Tibial nerve (tissue), 4 donors: Measurements from ENCODE around the gene PIK3CD. TPM values are rescaled to one million over a fixed set of nuclear protein-coding genes. Genes with fewer than 3 reads are reported as not detected.

Experiments used
- DNase-seq, 2 donors: peaks; one replicate each; pipeline ENCODE4 v3.0.0-alpha.2; 2019; ENCODE audit warnings: low spot score in 2 of 2
- H3K27ac ChIP-seq, 4 donors: fragments of 200-600 bp; sonication (generic) in 3 of 4; one replicate each; pipeline ENCODE4 v1.5.1; 2017 to 2019; ENCODE audit warnings: mild to moderate bottlenecking in 1 of 4
- H3K27me3 ChIP-seq, 2 donors: fragments of 200-600 bp; sonication (generic) in 1 of 2; one replicate each; pipeline versions ENCODE4 v1.5.1 to v1.6.0; 2017 to 2019
- H3K36me3 ChIP-seq, 3 donors: fragments of 200-600 bp; sonication (generic); one replicate each; pipeline ENCODE4 v1.5.1; 2018 to 2019
- H3K4me1 ChIP-seq, 4 donors: fragments of 200-600 bp; sonication (generic) in 3 of 4; one replicate each; pipeline ENCODE4 v1.5.1; 2017 to 2019
- H3K4me3 ChIP-seq, 4 donors: fragments of 200-600 bp; sonication (generic) in 3 of 4; one replicate each; pipeline ENCODE4 v1.5.1; 2017 to 2019; ENCODE audit warnings: mild to moderate bottlenecking in 1 of 4, moderate library complexity in 1 of 4
- H3K9me3 ChIP-seq, 4 donors: fragments of 200-600 bp; sonication (generic) in 3 of 4; one replicate each; pipeline ENCODE4 v1.5.1; 2017 to 2019
- EP300 ChIP-seq, 2 donors: sonication (generic); formaldehyde crosslinking; IDR thresholded peaks; one replicate each; pipeline ENCODE4 v1.6.1; 2017; ENCODE audit warnings: antibody characterized with exemption in 2 of 2, mild to moderate bottlenecking in 1 of 2
- POLR2A ChIP-seq, 2 donors: fragments of 450-650 bp; IDR thresholded peaks; one replicate each; pipeline ENCODE4 v1.6.1; 2017; ENCODE audit warnings: antibody characterized with exemption in 2 of 2, mild to moderate bottlenecking in 2 of 2, moderate library complexity in 2 of 2
- WGBS, 2 donors: methylation state at CpG; one replicate each; pipeline ENCODE4 v1.1.5; 2018; 5-methylcytosine and 5-hydroxymethylcytosine counted together
- total RNA-seq, 4 donors: library from RNA; depleted of rRNA; stranded (reverse); fragments of >200 nt; gene quantifications; one replicate each; pipeline ENCODE4 v1.1.0, GENCODE V29; 2016
- TF ChIP-seq, protein P1 (sequence below), 5 experiments: fragments of 200-600 bp in 3 of 5; fragments of 450-650 bp in 2 of 5; sonication (generic) in 3 of 5; IDR thresholded peaks; one replicate each; pipeline ENCODE4 v1.5.1; 2016 to 2019; ENCODE audit warnings: antibody characterized with exemption in 5 of 5, mild to moderate bottlenecking in 3 of 5, moderate library complexity in 2 of 5

PIK3CD gene
- total RNA-seq, 4 donors from 2014 or later, result 6.9 to 18.0 (median 10.2) TPM

DNA sequence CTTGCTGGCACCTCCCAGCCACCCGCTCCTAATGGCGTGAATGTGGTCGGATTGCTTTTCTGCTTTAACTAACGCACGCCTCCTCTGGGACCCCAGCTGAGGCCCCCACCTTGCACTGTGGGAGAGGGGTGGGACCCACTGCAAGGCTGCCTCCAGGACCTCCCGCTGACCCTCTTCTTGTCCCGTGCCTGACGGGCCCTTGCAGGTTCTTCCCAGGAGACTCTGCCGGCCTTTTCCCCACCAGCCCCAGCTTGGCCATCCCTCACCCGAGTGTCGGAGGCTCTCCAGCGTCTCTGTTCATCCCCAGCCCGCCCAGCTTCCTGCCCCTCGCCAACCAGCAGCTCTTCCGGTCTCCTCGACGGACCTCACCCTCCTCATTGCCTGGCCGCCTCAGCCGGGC, 44.2 kb upstream of the PIK3CD start:
- Histone ChIP-seq H3K4me1 (no peaks in the 10 kb centered on the region), H3K4me3 (no peak overlapping the region), H3K36me3 (peaks cover 0 to 100% (median 0%) of the 10 kb centered on the region in 3 donors), H3K9me3 (no peaks in the 10 kb centered on the region), H3K27ac (no peak overlapping the region), H3K27me3 (no peaks in the 10 kb centered on the region)
- WGBS, 2 donors, result 88 to 90% methylated on average over 19 of the region's 19 CpGs
- no peak for DNase-seq
- TF ChIP-seq EP300 (IDR thresholded peaks at IDR 0.05) (no peak), POLR2A (IDR thresholded peaks at IDR 0.05) (no peak)
- TF ChIP-seq, protein P1, sequence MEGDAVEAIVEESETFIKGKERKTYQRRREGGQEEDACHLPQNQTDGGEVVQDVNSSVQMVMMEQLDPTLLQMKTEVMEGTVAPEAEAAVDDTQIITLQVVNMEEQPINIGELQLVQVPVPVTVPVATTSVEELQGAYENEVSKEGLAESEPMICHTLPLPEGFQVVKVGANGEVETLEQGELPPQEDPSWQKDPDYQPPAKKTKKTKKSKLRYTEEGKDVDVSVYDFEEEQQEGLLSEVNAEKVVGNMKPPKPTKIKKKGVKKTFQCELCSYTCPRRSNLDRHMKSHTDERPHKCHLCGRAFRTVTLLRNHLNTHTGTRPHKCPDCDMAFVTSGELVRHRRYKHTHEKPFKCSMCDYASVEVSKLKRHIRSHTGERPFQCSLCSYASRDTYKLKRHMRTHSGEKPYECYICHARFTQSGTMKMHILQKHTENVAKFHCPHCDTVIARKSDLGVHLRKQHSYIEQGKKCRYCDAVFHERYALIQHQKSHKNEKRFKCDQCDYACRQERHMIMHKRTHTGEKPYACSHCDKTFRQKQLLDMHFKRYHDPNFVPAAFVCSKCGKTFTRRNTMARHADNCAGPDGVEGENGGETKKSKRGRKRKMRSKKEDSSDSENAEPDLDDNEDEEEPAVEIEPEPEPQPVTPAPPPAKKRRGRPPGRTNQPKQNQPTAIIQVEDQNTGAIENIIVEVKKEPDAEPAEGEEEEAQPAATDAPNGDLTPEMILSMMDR (IDR thresholded peaks at IDR 0.05), result no peak

DNA sequence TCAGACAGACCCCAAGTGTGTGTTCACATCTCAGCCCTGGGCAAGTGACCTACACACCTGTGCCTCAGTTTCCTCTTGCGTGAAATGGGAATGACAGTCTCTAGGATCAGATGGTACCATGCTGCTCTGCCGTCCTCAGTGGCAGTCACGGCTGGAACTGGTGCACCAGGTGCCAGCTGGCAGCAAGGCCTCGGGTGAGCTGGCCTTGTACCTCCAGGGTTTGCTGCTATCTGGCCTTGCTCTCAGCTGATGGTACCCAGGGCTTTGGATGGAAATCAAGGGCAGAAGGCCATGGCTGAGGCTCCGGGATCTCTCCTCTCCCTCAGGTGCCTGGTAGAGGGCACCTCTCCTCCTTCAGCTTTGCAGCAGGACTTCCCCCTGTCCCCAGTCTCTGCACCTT, 41.5 kb upstream of the PIK3CD start:
- no peaks in the 10 kb centered on the region for H3K4me1 ChIP-seq
- WGBS, 2 donors, result 85 to 98% methylated on average over 5 of the region's 5 CpGs
- no peak overlapping the region for H3K4me3 ChIP-seq
- no peak for DNase-seq
- H3K27ac ChIP-seq, result no peak overlapping the region
- H3K36me3 ChIP-seq, result peaks cover 0 to 91% (median 0%) of the 10 kb centered on the region in 3 donors
- no peak for TF ChIP-seq EP300 (IDR thresholded peaks at IDR 0.05)
- TF ChIP-seq, protein P1 (IDR thresholded peaks at IDR 0.05), result no peak
- no peak for TF ChIP-seq POLR2A (IDR thresholded peaks at IDR 0.05)
- H3K9me3 ChIP-seq, result no peaks in the 10 kb centered on the region
- no peaks in the 10 kb centered on the region for H3K27me3 ChIP-seq

DNA sequence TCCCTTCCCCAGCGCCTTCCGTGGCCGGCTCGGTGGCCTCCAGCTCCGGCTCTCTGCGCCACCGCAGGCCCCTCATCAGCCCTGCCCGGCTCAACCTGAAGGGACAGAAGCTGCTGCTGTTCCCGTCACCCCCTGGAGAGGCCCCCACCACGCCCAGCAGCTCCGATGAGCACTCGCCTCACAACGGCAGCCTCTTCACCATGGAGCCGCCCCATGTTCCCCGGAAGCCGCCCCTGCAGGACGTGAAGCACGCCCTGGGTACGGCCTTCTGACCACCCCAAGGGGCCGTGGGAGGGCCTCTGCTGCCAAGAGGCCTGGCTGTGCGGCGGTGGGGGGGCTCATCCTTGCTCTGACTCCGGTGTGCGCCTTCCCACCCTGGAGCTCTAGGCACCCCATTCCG, 41.0 kb upstream of the PIK3CD start:
- no peak overlapping the region for H3K4me3 ChIP-seq
- no peak for DNase-seq
- no peak overlapping the region for H3K27ac ChIP-seq
- H3K4me1 ChIP-seq, result no peaks in the 10 kb centered on the region
- TF ChIP-seq, protein P1 (IDR thresholded peaks at IDR 0.05), result no peak
- TF ChIP-seq POLR2A (IDR thresholded peaks at IDR 0.05), result no peak
- TF ChIP-seq EP300 (IDR thresholded peaks at IDR 0.05), result no peak
- H3K9me3 ChIP-seq, result no peaks in the 10 kb centered on the region
- H3K36me3 ChIP-seq, result peaks cover 0 to 85% (median 0%) of the 10 kb centered on the region in 3 donors
- H3K27me3 ChIP-seq, result no peaks in the 10 kb centered on the region
- WGBS, 2 donors, result 84 to 85% methylated on average over 25 of the region's 25 CpGs

DNA sequence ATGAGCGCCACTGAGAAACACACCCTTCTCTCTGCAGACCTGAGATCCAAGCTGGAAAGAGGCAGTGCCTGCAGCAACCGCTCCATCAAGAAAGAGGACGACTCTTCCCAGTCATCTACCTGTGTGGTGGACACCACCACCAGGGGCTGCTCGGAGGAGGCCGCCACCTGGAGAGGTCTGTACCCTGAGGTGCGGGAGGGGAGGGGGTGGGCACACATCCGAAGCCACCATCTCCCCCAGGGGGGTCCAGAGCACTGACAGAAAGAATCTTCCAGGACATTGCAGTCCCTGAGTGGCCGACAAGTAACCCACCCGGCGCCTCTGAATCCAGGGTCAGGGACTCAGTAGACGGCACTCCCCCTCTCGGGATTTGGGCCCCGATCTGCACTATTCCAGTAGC, 39.8 kb upstream of the PIK3CD start:
- H3K27ac ChIP-seq, result no peak overlapping the region
- 88 to 94% methylated on average over 12 to 13 of the region's 13 CpGs for WGBS, 2 donors
- TF ChIP-seq EP300 (IDR thresholded peaks at IDR 0.05) (no peak), POLR2A (IDR thresholded peaks at IDR 0.05) (no peak)
- TF ChIP-seq, protein P1 (IDR thresholded peaks at IDR 0.05), result no peak
- H3K36me3 ChIP-seq, result peaks cover 0 to 74% (median 0%) of the 10 kb centered on the region in 3 donors
- DNase-seq, result no peak
- H3K4me1 ChIP-seq, result no peaks in the 10 kb centered on the region
- no peaks in the 10 kb centered on the region for H3K9me3 ChIP-seq
- H3K27me3 ChIP-seq, result no peaks in the 10 kb centered on the region
- no peak overlapping the region for H3K4me3 ChIP-seq

DNA sequence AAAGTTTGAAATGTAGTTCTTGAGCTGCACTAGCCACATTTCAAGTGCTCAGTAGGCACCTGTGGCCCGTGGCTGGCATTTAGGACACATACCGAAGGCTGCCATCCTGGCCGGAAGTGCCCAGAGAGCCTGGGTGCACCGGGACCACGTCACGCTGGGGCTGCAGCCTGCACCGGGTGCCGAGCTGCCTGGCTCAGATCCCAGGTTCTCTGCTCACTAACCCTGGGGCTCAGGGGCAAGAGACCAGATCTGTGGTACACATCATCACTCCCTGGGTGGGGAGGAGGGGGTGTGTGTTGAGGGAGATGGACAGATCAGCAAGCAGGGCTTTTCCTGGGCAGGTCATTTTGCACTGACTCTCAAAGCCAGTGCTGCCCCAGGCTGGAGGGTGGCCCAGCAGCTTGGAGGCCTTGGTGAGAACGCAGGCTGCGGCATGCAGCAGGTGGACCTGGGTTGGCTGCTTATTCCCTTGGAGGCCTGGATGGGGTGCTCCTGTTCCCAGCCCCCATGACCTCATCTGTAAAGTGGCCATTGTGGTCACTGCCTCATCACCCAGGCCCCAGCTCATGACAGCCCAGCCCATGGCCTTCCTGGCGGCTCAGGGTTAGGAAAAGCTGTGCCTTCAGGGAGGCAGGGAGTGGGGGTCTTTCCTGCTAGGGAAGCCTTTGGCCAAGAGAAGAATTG, 39.2 kb upstream of the PIK3CD start:
- DNase-seq, result no peak

More for the DNA sequence above, 39.2 kb upstream of the PIK3CD start:
- no peak for TF ChIP-seq POLR2A (IDR thresholded peaks at IDR 0.05)
- TF ChIP-seq, protein P1 (IDR thresholded peaks at IDR 0.05), result no peak
- TF ChIP-seq EP300 (IDR thresholded peaks at IDR 0.05), result no peak
- peaks cover 0 to 68% (median 0%) of the 10 kb centered on the region in 3 donors for H3K36me3 ChIP-seq
- no peak overlapping the region for H3K4me3 ChIP-seq
- H3K4me1 ChIP-seq, result no peaks in the 10 kb centered on the region
- H3K27ac ChIP-seq, result no peak overlapping the region
- H3K9me3 ChIP-seq, result no peaks in the 10 kb centered on the region
- no peaks in the 10 kb centered on the region for H3K27me3 ChIP-seq
- 88 to 89% methylated on average over 11 of the region's 11 CpGs for WGBS, 2 donors
